Fibroblast of lung (primary cell): ENCODE measurements around the gene HOXB6. TPM values are rescaled to one million over a fixed set of nuclear protein-coding genes. Genes with fewer than 3 reads are reported as not detected.

ENCODE experiments used
- DNase-seq, 2 donors: peaks; one replicate each; pipeline versions ENCODE4 v3.0.0 to v3.0.0-alpha.2; 2010; ENCODE audit warnings: low read depth in 2 of 2
- H2AFZ ChIP-seq: 2 replicates; pipeline ENCODE4 v1.5.1; 2012; ENCODE audit warnings: low read length, control low read depth, inconsistent platforms
- H3K27ac ChIP-seq: 2 replicates; pipeline ENCODE4 v1.5.1; 2011; ENCODE audit warnings: low read length, control low read depth; ENCODE audit not compliant: insufficient read depth
- H3K27me3 ChIP-seq: 2 replicates; pipeline ENCODE4 v1.5.1; 2011; ENCODE audit warnings: mild to moderate bottlenecking, low read length; ENCODE audit not compliant: control insufficient read depth, insufficient read depth
- H3K36me3 ChIP-seq: 2 replicates; pipeline ENCODE4 v1.5.1; 2011; ENCODE audit warnings: low read length; ENCODE audit not compliant: control insufficient read depth, insufficient read depth
- H3K4me1 ChIP-seq: 2 replicates; pipeline ENCODE4 v1.5.1; 2011; ENCODE audit warnings: low read length; ENCODE audit not compliant: control insufficient read depth, insufficient read depth; ENCODE audit errors: extremely low read depth
- H3K4me2 ChIP-seq: 2 replicates; pipeline ENCODE4 v1.5.1; 2011; ENCODE audit warnings: low read length, control low read depth; ENCODE audit not compliant: insufficient read depth; ENCODE audit errors: extremely low read depth
- H3K4me3 ChIP-seq, 4 experiments: fragments of 200-600 bp in 1 of 4; sonication (generic) in 1 of 4; replicated peaks in 1 of 4; 2 replicates each; pipeline ENCODE4 v1.5.1; 2011 to 2016; ENCODE audit warnings: low read length in 4 of 4, low read depth in 3 of 4, mild to moderate bottlenecking in 3 of 4, control low read depth in 2 of 4, inconsistent platforms in 1 of 4, mixed read lengths in 1 of 4; ENCODE audit not compliant: insufficient read depth in 1 of 4; ENCODE audit errors: control extremely low read depth in 1 of 4
- H3K79me2 ChIP-seq: 2 replicates; pipeline ENCODE4 v1.5.1; 2012; ENCODE audit warnings: mild to moderate bottlenecking, low read length, inconsistent platforms; ENCODE audit not compliant: control insufficient read depth, insufficient read depth
- H3K9ac ChIP-seq: 2 replicates; pipeline ENCODE4 v1.5.1; 2011; ENCODE audit warnings: mild to moderate bottlenecking, low read length, control low read depth; ENCODE audit not compliant: insufficient read depth
- H3K9me3 ChIP-seq: 2 replicates; pipeline ENCODE4 v1.5.1; 2012; ENCODE audit warnings: low read depth, low read length; ENCODE audit not compliant: control insufficient read depth, insufficient read depth
- H4K20me1 ChIP-seq: 2 replicates; pipeline ENCODE4 v1.5.1; 2011; ENCODE audit warnings: low read length; ENCODE audit not compliant: control insufficient read depth, insufficient read depth; ENCODE audit errors: extremely low read depth
- CTCF ChIP-seq, 2 donors: IDR thresholded peaks in 1 of 2; conservative IDR thresholded peaks in 1 of 2; 1 replicate in 1 of 2; 2 replicates in 1 of 2; pipeline ENCODE4 v1.5.1; 2011 to 2012; ENCODE audit warnings: low read length in 2 of 2, control low read depth in 1 of 2, inconsistent platforms in 1 of 2, low read depth in 1 of 2, mild to moderate bottlenecking in 1 of 2
- EZH2 ChIP-seq: IDR thresholded peaks from 2 replicates; pipeline ENCODE4 v1.5.1; 2012; ENCODE audit warnings: low read length, control low read depth, mild to moderate bottlenecking; ENCODE audit errors: missing control alignments
- polyA minus RNA-seq: library from RNA; depleted of rRNA, polyadenylated mRNA; stranded (reverse); fragments of >200 nt; gene quantifications from 2 replicates; pipeline ENCODE4 v1.2.3, GENCODE V29; 2011; ENCODE audit warnings: low replicate concordance
- polyA plus RNA-seq, 2 donors: library from polyadenylated mRNA; depleted of rRNA in 1 of 2; stranded (reverse) in 1 of 2; unstranded in 1 of 2; fragments of >200 nt; gene quantifications; 2 replicates each; pipeline ENCODE4 v1.2.1, GENCODE V29; 2011 to 2012; ENCODE audit warnings: missing spikeins in 1 of 2
- total RNA-seq: library from RNA; depleted of rRNA; stranded (reverse); fragments of >200 nt; gene quantifications from 2 replicates; pipeline ENCODE4 v1.2.1, GENCODE V29; 2014

HOXB6 gene
- total RNA-seq = 10.5 and 16.2 TPM in 2 replicates
- 28.9 and 42.1 TPM in 2 replicates for polyA plus RNA-seq
- 36.4 and 58.8 TPM in 2 replicates for polyA plus RNA-seq (2012)
- 33.2 and 59.3 TPM in 2 replicates for polyA minus RNA-seq

- DNase-seq = no peak
- no peak for TF ChIP-seq CTCF (conservative IDR thresholded peaks at IDR 0.05 in 1 of 2, IDR thresholded peaks at IDR 0.05 in 1 of 2; ENCODE audit: low read depth in 1 of 2, low read length in 2 of 2)
- TF ChIP-seq EZH2 = no peak
- Histone ChIP-seq H3K27me3 (no peaks in the 10 kb centered on the region), H3K79me2 (peaks cover 48% of the 10 kb centered on the region), H3K36me3 (peaks cover 6% of the 10 kb centered on the region), H3K9me3 (no peaks in the 10 kb centered on the region), H3K4me3 (peak within 1 kb of the TSS; percentile 7 to 55 (median 34)), H3K4me2 (peak within 1 kb of the TSS; percentile 11), H3K27ac (peak within 1 kb of the TSS; percentile 16), H2AFZ (no peak within 1 kb of the TSS), H4K20me1 (no peaks in the 10 kb centered on the region), H3K4me1 (peaks cover 8% of the 10 kb centered on the region), H3K9ac (peak within 1 kb of the TSS; percentile 35)
Observed at GRCh38 chr17:48604770-48605329, at the start of gene HOXB6. Gene HOXB6, minus strand, starts transcription at chr17:48604986. Its CDS starts 6,836 bp downstream, at chr17:48598150.

- no peak overlapping the region for H3K4me3 ChIP-seq
- peaks cover 35% of the 10 kb centered on the region for H3K27me3 ChIP-seq
- no peaks in the 10 kb centered on the region for H3K4me1 ChIP-seq
- H3K36me3 ChIP-seq = no peaks in the 10 kb centered on the region
- DNase-seq = no peak
- no peaks in the 10 kb centered on the region for H4K20me1 ChIP-seq
- no peaks in the 10 kb centered on the region for H3K9me3 ChIP-seq
- H3K9ac ChIP-seq = no peak overlapping the region
- TF ChIP-seq EZH2 (no peak), CTCF (conservative IDR thresholded peaks at IDR 0.05 in 1 of 2, IDR thresholded peaks at IDR 0.05 in 1 of 2; ENCODE audit: low read depth in 1 of 2, low read length in 2 of 2) (no peak)
- no peaks in the 10 kb centered on the region for H3K79me2 ChIP-seq
- no peak overlapping the region for H3K4me2 ChIP-seq
- H3K27ac ChIP-seq = no peak overlapping the region
- no peak overlapping the region for H2AFZ ChIP-seq
Observed at GRCh38 chr17:48649741-48650140, 45.0 kb upstream of the HOXB6 start.

GRCh38 chr17:48647963-48648245 lies 43.1 kb upstream of the HOXB6 start:
- Histone ChIP-seq H3K4me3 (no peak overlapping the region), H3K9ac (no peak overlapping the region), H3K27ac (no peak overlapping the region), H2AFZ (no peak overlapping the region), H3K9me3 (no peaks in the 10 kb centered on the region), H3K4me1 (no peaks in the 10 kb centered on the region), H3K79me2 (no peaks in the 10 kb centered on the region), H3K27me3 (peaks cover 49% of the 10 kb centered on the region), H3K4me2 (peak overlapping the region; percentile 79), H4K20me1 (no peaks in the 10 kb centered on the region), H3K36me3 (no peaks in the 10 kb centered on the region)
- no peak for DNase-seq
- no peak for TF ChIP-seq CTCF (conservative IDR thresholded peaks at IDR 0.05 in 1 of 2, IDR thresholded peaks at IDR 0.05 in 1 of 2; ENCODE audit: low read depth in 1 of 2, low read length in 2 of 2)
- TF ChIP-seq EZH2 = no peak
